ENCODE data around the gene TCEAL2.
"Not testable (repeated sequence)": the region's sequence is repeated elsewhere in the genome, so short reads cannot be mapped to it uniquely, and the experiment has no call there.

TCEAL2 gene

DNA sequence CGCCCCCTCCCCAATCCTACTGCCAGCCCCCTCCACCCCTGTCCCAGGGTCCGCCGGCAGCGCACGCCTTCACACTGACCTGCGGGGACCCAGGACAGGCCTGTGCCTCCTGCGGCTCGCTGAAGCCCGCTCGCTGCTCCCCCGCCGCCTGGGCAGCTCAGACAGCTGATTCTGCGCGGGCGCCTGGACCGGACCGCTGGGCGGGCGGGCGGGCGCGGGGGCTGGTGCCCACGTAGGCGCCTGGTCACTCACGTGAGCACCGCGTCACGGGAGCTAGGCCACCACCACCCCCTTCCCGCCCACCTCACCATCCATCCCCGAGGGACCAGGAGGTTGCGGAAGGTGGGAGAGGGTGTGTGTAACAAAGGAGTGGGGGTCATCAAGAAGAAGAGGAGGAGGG is 16.8 kb downstream of the TCEAL2 start, which contains the start of gene TCEAL6:
TCEAL6 (minus strand) TSS at position 208 of the 400 bp plus-strand sequence.
- H3K36me3 ChIP-seq (ENCODE audit: control insufficient read depth in 1 of 2, insufficient read depth in 2 of 2, low read length in 2 of 2); H3K27ac ChIP-seq (ENCODE audit: low read length); H3K4me1 ChIP-seq (ENCODE audit: control insufficient read depth in 1 of 2, insufficient read depth in 2 of 2, low read length in 2 of 2); H3K9me3 ChIP-seq (ENCODE audit: control insufficient read depth in 1 of 2, low read length in 2 of 2); H3K27me3 ChIP-seq (ENCODE audit: low read depth, low read length); H3K4me3 ChIP-seq (ENCODE audit: low read depth in 1 of 2, low read length in 2 of 2): not testable (repeated sequence)

DNA sequence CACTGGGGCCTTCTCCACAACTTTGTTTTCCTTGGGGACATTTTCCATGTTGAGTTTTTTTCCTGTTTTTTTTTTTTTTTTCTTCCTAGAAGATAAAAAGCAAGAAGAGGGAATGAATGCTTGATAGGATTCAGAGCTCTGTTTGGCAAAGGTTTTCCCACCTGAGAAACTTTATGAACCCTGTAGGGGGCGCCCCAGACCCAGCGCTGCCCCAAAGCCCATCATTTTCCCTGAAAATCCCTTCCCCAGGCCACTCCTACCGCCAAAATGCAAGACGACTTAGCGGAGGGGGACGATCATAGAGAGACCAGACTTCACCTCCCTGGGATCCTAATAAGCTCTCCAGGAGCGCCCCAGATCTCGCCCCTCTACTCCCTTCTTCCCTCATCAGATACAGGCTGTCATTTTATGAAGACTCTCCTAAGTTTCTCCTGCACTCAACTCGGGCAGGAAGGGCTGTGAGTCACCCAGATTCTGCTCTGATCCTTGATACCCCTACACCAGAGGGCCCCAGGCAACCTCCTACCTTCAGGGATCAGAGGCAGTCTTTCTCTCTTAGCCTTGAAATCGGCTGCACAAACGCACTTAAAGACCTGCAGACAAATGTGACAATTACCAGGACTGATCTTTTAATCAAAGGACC is 28.9 kb downstream of the TCEAL2 start:
- Histone ChIP-seq H3K27me3 (ENCODE audit: low read depth, low read length) (no peaks in the 10 kb centered on the region), H3K4me3 (ENCODE audit: low read depth in 1 of 2, low read length in 2 of 2) (peak overlapping the region in 1 of 2 donors; percentile 66), H3K4me1 (ENCODE audit: control insufficient read depth in 1 of 2, insufficient read depth in 2 of 2, low read length in 2 of 2) (no peaks in the 10 kb centered on the region), H3K27ac (ENCODE audit: low read length) (no peak overlapping the region), H3K36me3 (ENCODE audit: control insufficient read depth in 1 of 2, insufficient read depth in 2 of 2, low read length in 2 of 2) (no peaks in the 10 kb centered on the region), H3K9me3 (ENCODE audit: control insufficient read depth in 1 of 2, low read length in 2 of 2) (no peaks in the 10 kb centered on the region)

- H3K4me1 ChIP-seq (ENCODE audit: control insufficient read depth in 1 of 2, insufficient read depth in 2 of 2, low read length in 2 of 2) = no peaks in the 10 kb centered on the region
- no peaks in the 10 kb centered on the region for H3K9me3 ChIP-seq (ENCODE audit: control insufficient read depth in 1 of 2, low read length in 2 of 2)
- H3K27me3 ChIP-seq (ENCODE audit: low read depth, low read length) = no peaks in the 10 kb centered on the region
- no peaks in the 10 kb centered on the region for H3K36me3 ChIP-seq (ENCODE audit: control insufficient read depth in 1 of 2, insufficient read depth in 2 of 2, low read length in 2 of 2)
- no peak overlapping the region for H3K27ac ChIP-seq (ENCODE audit: low read length)
- peak overlapping the region; percentile 62 to 66 for H3K4me3 ChIP-seq (ENCODE audit: low read depth in 1 of 2, low read length in 2 of 2)
Measured at GRCh38 chrX:102154900-102155805, 29.7 kb downstream of the TCEAL2 start.

GRCh38 chrX:102155806-102156179 is 30.3 kb downstream of the TCEAL2 start, which contains the start of gene BEX5:
Gene BEX5, minus strand, starts transcription at chrX:102155977. Its CDS starts 1,712 bp downstream, at chrX:102154265.
- no peak within 1 kb of the TSS for H3K27ac ChIP-seq (ENCODE audit: low read length)
- H3K36me3 ChIP-seq (ENCODE audit: control insufficient read depth in 1 of 2, insufficient read depth in 2 of 2, low read length in 2 of 2) = no peaks in the 10 kb centered on the region
- H3K4me3 ChIP-seq (ENCODE audit: low read depth in 1 of 2, low read length in 2 of 2) = peak within 1 kb of the TSS; percentile 62 to 66

More at GRCh38 chrX:102155806-102156179, 30.3 kb downstream of the TCEAL2 start, which contains the start of gene BEX5:
- no peaks in the 10 kb centered on the region for H3K27me3 ChIP-seq (ENCODE audit: low read depth, low read length)
- no peaks in the 10 kb centered on the region for H3K9me3 ChIP-seq (ENCODE audit: control insufficient read depth in 1 of 2, low read length in 2 of 2)
- H3K4me1 ChIP-seq (ENCODE audit: control insufficient read depth in 1 of 2, insufficient read depth in 2 of 2, low read length in 2 of 2) = no peaks in the 10 kb centered on the region
